ENCODE data around the gene ASPHD2. TPM values are rescaled to one million over a fixed set of nuclear protein-coding genes. Genes with fewer than 3 reads are reported as not detected.

The ASPHD2 gene, protein sequence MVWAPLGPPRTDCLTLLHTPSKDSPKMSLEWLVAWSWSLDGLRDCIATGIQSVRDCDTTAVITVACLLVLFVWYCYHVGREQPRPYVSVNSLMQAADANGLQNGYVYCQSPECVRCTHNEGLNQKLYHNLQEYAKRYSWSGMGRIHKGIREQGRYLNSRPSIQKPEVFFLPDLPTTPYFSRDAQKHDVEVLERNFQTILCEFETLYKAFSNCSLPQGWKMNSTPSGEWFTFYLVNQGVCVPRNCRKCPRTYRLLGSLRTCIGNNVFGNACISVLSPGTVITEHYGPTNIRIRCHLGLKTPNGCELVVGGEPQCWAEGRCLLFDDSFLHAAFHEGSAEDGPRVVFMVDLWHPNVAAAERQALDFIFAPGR
- 1.3 TPM for polyA plus RNA-seq (2013)

DNA sequence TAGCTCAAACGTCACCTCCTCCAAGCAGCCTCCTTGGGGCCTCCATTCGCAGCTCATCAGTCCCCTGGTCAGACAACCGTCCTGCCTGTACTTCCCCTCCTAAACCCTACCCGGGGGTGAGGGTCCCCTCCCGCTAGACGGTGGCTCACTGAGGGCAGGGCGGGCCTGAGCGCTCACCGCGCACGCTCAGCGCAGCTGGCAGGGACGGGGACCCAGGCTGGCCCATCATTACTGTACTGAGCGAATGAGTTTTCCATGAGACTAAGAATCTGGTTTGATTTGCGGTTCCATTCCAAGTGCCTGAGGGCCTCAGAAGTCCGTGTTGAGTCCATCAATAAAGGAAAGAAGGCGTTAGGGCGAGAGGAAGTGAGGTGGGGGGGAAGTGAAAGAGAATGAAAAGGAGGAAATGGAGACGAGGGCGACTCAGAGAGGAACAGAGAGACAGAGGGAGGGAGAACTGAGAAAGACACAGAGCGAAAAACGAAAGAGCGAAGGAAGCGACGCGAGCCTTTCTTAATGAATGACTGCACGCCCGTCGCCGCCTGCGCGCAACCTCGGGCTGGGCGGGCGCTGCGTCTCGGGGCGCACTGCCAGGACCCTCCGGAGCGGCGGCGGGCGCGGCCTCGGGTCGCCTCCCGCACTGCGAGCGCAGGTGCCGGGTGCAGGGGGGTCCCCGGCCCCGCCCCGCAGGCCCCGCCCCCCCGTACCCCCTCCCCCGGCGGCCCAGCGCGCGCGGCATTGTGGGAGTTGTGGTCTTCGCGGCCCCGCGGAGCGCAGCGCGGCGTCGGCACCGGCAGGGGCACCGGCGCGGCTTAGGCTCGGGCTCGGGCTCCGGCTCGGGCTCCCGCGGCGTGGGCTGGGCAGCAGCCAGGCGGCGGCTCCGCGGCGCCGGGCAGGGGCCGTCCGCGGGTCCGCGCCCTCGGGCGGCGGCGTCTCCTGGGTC lies at the start of gene ASPHD2:
Gene ASPHD2, plus strand, starts transcription at position 746 of the 943 bp plus-strand sequence. CDS start 4,356 bp downstream, outside the sequence.
- Histone ChIP-seq H3K4me1 (ENCODE audit: control extremely low read depth in 1 of 4, control insufficient read depth in 4 of 4, insufficient read depth in 4 of 4, low read length in 3 of 4) (peaks cover 6 to 37% (median 24%) of the 10 kb centered on the region in 4 experiments), H3K27me3 (replicated peaks in 2 of 5; ENCODE audit: control insufficient read depth in 4 of 5, insufficient read depth in 5 of 5, low read length in 4 of 5) (peaks cover 0 to 10% (median 2%) of the 10 kb centered on the region in 5 experiments), H3K9me3 (ENCODE audit: control extremely low read depth in 1 of 5, control insufficient read depth in 4 of 5, insufficient read depth in 2 of 5, low read depth in 1 of 5, low read length in 4 of 5) (peaks cover 0 to 2% (median 0%) of the 10 kb centered on the region in 5 experiments), H3K27ac (ENCODE audit: insufficient read depth in 1 of 2, low read depth in 1 of 2, low read length in 2 of 2, poor library complexity in 1 of 2, severe bottlenecking in 2 of 2) (peak within 1 kb of the TSS; percentile 25 to 59), H3K36me3 (ENCODE audit: control insufficient read depth in 4 of 4, insufficient read depth in 4 of 4, low read length in 3 of 4) (no peaks in the 10 kb centered on the region), H3K4me3 (ENCODE audit: control insufficient read depth in 1 of 7, extremely low read depth in 1 of 7, insufficient read depth in 4 of 7, low read depth in 2 of 7, low read length in 6 of 7) (peak within 1 kb of the TSS; percentile 47 to 92 (median 79))
- peak; percentile 63 to 85 (median 81) for DNase-seq
- WGBS (ENCODE audit: insufficient coverage): under 1% methylated on average over 64 of the region's 96 CpGs
- CTCF ChIA-PET: no interaction called here
- POLR2A ChIA-PET: interaction anchor here (0.6 kb wide), 2 partner anchors 14 to 1438 kb away, joined by 3 to 5 read pairs; no protein-coding TSS in a partner anchor

DNA sequence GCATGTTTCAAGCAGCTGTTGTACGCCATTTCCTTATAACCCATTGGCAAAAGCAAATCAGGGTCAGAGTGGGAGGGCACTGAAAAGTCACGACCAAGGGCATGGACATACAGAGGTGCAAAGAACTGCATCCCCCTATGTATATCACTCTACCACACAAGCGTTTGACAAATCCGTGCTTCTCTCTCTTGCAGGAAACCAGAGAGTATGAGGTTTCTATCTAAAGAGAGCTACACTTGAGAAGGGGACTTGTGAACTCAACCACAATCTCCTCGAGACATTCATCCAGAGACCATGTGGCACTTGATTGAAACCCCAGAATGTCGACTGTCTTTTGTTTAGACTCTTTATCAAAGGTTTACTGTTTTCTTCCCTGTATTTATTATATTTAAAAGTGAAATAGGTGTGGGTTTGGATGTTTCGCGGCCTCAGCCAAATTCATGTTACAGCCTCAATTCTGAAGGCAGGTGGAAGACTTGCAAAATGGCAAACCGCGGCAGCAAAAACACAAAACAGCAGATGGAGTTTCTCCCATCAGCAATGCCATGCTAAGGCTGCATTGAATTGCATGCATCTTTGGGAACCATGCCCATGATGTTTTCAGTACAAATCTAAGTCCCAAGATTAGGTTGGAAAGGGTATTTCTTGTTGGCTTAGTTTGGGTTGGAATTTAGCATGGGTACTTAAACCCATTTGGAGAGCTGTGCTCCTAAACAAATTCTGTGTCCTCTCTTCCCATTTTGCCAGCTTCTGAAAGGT lies 48.8 kb upstream of the ASPHD2 start:
- Histone ChIP-seq H3K27ac (ENCODE audit: insufficient read depth in 1 of 2, low read depth in 1 of 2, low read length in 2 of 2, poor library complexity in 1 of 2, severe bottlenecking in 2 of 2) (no peak overlapping the region), H3K27me3 (replicated peaks in 2 of 5; ENCODE audit: control insufficient read depth in 4 of 5, insufficient read depth in 5 of 5, low read length in 4 of 5) (peaks cover 0 to 5% (median 0%) of the 10 kb centered on the region in 5 experiments), H3K4me1 (ENCODE audit: control extremely low read depth in 1 of 4, control insufficient read depth in 4 of 4, insufficient read depth in 4 of 4, low read length in 3 of 4) (peaks cover 0 to 11% (median 6%) of the 10 kb centered on the region in 4 experiments), H3K36me3 (ENCODE audit: control insufficient read depth in 4 of 4, insufficient read depth in 4 of 4, low read length in 3 of 4) (no peaks in the 10 kb centered on the region), H3K9me3 (ENCODE audit: control extremely low read depth in 1 of 5, control insufficient read depth in 4 of 5, insufficient read depth in 2 of 5, low read depth in 1 of 5, low read length in 4 of 5) (no peaks in the 10 kb centered on the region), H3K4me3 (ENCODE audit: control insufficient read depth in 1 of 7, extremely low read depth in 1 of 7, insufficient read depth in 4 of 7, low read depth in 2 of 7, low read length in 6 of 7) (no peak overlapping the region)
- WGBS (ENCODE audit: insufficient coverage): 96% methylated on average over 6 of the region's 10 CpGs
- DNase-seq: no peak
- ChIA-PET CTCF (interaction anchor here (1.0 to 4.0 kb wide), 3 partner anchors 13 to 81 kb away, joined by 3 to 27 read pairs (median 10); no protein-coding TSS in a partner anchor), POLR2A (no interaction called here)

DNA sequence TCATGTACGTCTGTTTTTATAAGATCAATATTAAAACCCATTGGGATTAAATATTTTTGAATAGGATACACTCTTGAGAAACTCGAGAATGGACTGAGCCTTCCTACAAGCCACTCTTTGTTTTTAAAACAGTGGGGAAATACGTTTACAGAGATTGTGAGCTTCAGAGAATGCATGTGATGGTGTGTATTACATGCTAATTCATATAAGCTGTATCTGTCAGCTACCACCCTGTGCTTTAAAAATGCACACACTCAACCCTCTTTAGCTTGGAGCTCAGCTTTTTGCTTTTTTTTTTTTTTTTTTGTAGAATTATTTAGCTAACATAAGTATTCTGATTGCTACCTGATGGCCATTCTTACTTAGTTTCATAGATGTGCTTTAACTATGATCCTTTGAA lies 46.3 kb upstream of the ASPHD2 start:
- CTCF ChIA-PET: interaction anchor here (0.7 to 1.9 kb wide), 4 partner anchors 13 to 193 kb away, joined by 4 to 8 read pairs (median 6); no protein-coding TSS in a partner anchor
- POLR2A ChIA-PET: no interaction called here
- Histone ChIP-seq H3K27me3 (replicated peaks in 2 of 5; ENCODE audit: control insufficient read depth in 4 of 5, insufficient read depth in 5 of 5, low read length in 4 of 5) (peaks cover 0 to 5% (median 0%) of the 10 kb centered on the region in 5 experiments), H3K27ac (ENCODE audit: insufficient read depth in 1 of 2, low read depth in 1 of 2, low read length in 2 of 2, poor library complexity in 1 of 2, severe bottlenecking in 2 of 2) (no peak overlapping the region), H3K4me3 (ENCODE audit: control insufficient read depth in 1 of 7, extremely low read depth in 1 of 7, insufficient read depth in 4 of 7, low read depth in 2 of 7, low read length in 6 of 7) (no peak overlapping the region), H3K36me3 (ENCODE audit: control insufficient read depth in 4 of 4, insufficient read depth in 4 of 4, low read length in 3 of 4) (no peaks in the 10 kb centered on the region), H3K4me1 (ENCODE audit: control extremely low read depth in 1 of 4, control insufficient read depth in 4 of 4, insufficient read depth in 4 of 4, low read length in 3 of 4) (peaks cover 0 to 2% (median under 1%) of the 10 kb centered on the region in 4 experiments), H3K9me3 (ENCODE audit: control extremely low read depth in 1 of 5, control insufficient read depth in 4 of 5, insufficient read depth in 2 of 5, low read depth in 1 of 5, low read length in 4 of 5) (peaks cover 0 to 2% (median 0%) of the 10 kb centered on the region in 5 experiments)
- WGBS (ENCODE audit: insufficient coverage): no CpG with 5 or more reads among the region's 3 CpGs
- no peak for DNase-seq

DNA sequence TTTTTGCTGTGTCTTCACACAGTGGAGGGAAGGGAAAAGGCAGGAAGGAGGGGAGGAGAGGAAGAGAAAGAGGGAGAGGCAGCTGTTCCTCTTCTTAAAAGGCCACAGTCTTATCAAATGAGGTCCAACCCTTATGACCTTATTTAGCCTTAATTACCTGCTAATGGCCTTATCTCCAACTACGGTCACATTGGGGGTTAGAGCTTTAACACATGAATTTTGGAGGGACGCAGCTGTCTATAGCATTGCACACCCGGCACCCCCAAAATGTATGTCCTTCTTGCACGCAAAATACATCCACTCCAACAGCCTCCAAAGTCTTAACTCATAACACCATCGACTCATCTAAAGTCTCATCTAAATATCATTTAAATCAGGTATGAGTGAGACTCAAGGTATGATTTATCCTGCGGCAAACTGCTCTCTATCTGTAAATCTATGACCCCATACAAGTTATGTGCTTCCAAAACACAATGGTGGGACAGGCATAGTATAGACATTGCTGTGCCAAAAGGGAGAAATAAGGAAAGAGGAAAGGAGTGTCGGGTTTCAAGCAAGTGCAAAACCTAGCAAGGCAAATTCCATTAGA lies 45.0 kb upstream of the ASPHD2 start:
- H3K27ac ChIP-seq (ENCODE audit: insufficient read depth in 1 of 2, low read depth in 1 of 2, low read length in 2 of 2, poor library complexity in 1 of 2, severe bottlenecking in 2 of 2): no peak overlapping the region
- no peaks in the 10 kb centered on the region for H3K36me3 ChIP-seq (ENCODE audit: control insufficient read depth in 4 of 4, insufficient read depth in 4 of 4, low read length in 3 of 4)
- ChIA-PET POLR2A (no interaction called here), CTCF (interaction anchor here (1.6 to 2.7 kb wide), 5 partner anchors 9 to 77 kb away, joined by 5 to 9 read pairs (median 7); no protein-coding TSS in a partner anchor)
- H3K4me3 ChIP-seq (ENCODE audit: control insufficient read depth in 1 of 7, extremely low read depth in 1 of 7, insufficient read depth in 4 of 7, low read depth in 2 of 7, low read length in 6 of 7): no peak overlapping the region
- H3K9me3 ChIP-seq (ENCODE audit: control extremely low read depth in 1 of 5, control insufficient read depth in 4 of 5, insufficient read depth in 2 of 5, low read depth in 1 of 5, low read length in 4 of 5): peaks cover 0 to 2% (median 0%) of the 10 kb centered on the region in 5 experiments
- no peaks in the 10 kb centered on the region for H3K4me1 ChIP-seq (ENCODE audit: control extremely low read depth in 1 of 4, control insufficient read depth in 4 of 4, insufficient read depth in 4 of 4, low read length in 3 of 4)
- peaks cover 0 to 3% (median 0%) of the 10 kb centered on the region in 5 experiments for H3K27me3 ChIP-seq (replicated peaks in 2 of 5; ENCODE audit: control insufficient read depth in 4 of 5, insufficient read depth in 5 of 5, low read length in 4 of 5)
- WGBS (ENCODE audit: insufficient coverage): 95% methylated on average over 4 of the region's 7 CpGs
- DNase-seq: no peak

DNA sequence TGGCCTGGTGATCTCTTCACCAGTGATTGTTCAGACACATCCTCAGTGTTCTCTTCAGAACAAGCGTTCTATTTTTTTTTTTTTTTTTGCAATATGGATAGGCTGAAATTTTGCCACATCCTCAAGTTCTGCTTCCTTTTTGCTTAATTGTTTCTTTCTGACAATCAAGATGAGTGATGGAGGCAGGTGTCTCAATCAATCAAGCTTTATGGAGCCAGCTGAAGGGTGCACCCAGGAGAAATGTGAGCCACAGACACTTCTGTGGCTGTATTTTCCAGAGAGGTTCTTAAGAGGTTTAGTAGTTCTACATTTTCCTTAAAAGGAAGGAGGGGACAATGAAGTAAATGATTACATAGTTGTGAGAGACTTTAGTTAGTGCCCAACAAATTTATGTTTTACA lies 43.9 kb upstream of the ASPHD2 start:
- WGBS (ENCODE audit: insufficient coverage): no CpG with 5 or more reads among the region's 1 CpG
- ChIA-PET CTCF (interaction anchor here (1.0 to 2.7 kb wide), 5 partner anchors 10 to 76 kb away, joined by 3 to 9 read pairs (median 5); no protein-coding TSS in a partner anchor), POLR2A (no interaction called here)

DNA sequence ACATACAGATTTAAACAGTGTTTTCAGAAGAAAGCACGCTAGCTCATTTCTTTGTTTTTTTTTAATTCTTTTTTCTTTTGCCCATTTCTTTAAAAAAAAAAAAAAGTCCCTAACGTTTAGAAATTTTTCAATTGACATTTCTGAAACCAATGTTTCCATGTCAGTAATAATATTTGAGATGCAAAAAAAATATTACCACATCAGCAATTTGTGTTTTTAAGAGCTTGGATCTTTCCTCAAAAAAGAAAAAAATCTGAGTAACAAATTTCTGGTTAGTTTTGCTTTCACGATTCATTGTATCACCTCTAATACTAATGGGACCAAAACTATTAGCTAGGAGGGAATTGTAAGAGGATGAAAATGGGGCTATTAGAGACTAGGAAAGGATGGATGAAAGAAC lies 39.9 kb upstream of the ASPHD2 start:
- Histone ChIP-seq H3K4me1 (ENCODE audit: control extremely low read depth in 1 of 4, control insufficient read depth in 4 of 4, insufficient read depth in 4 of 4, low read length in 3 of 4) (no peaks in the 10 kb centered on the region), H3K36me3 (ENCODE audit: control insufficient read depth in 4 of 4, insufficient read depth in 4 of 4, low read length in 3 of 4) (no peaks in the 10 kb centered on the region), H3K27me3 (replicated peaks in 2 of 5; ENCODE audit: control insufficient read depth in 4 of 5, insufficient read depth in 5 of 5, low read length in 4 of 5) (peaks cover 0 to 2% (median 0%) of the 10 kb centered on the region in 5 experiments), H3K9me3 (ENCODE audit: control extremely low read depth in 1 of 5, control insufficient read depth in 4 of 5, insufficient read depth in 2 of 5, low read depth in 1 of 5, low read length in 4 of 5) (peaks cover 0 to 2% (median 0%) of the 10 kb centered on the region in 5 experiments), H3K27ac (ENCODE audit: insufficient read depth in 1 of 2, low read depth in 1 of 2, low read length in 2 of 2, poor library complexity in 1 of 2, severe bottlenecking in 2 of 2) (no peak overlapping the region), H3K4me3 (ENCODE audit: control insufficient read depth in 1 of 7, extremely low read depth in 1 of 7, insufficient read depth in 4 of 7, low read depth in 2 of 7, low read length in 6 of 7) (no peak overlapping the region)
- ChIA-PET POLR2A (no interaction called here), CTCF (interaction anchor here (0.6 kb wide), 1 partner anchor 12 kb away, joined by 4 read pairs; no protein-coding TSS in a partner anchor)
- WGBS (ENCODE audit: insufficient coverage): no CpG with 5 or more reads among the region's 3 CpGs
- DNase-seq: no peak

More for the DNA sequence above, 43.9 kb upstream of the ASPHD2 start:
- no peak overlapping the region for H3K4me3 ChIP-seq (ENCODE audit: control insufficient read depth in 1 of 7, extremely low read depth in 1 of 7, insufficient read depth in 4 of 7, low read depth in 2 of 7, low read length in 6 of 7)
- peaks cover 0 to 2% (median 0%) of the 10 kb centered on the region in 5 experiments for H3K9me3 ChIP-seq (ENCODE audit: control extremely low read depth in 1 of 5, control insufficient read depth in 4 of 5, insufficient read depth in 2 of 5, low read depth in 1 of 5, low read length in 4 of 5)
- DNase-seq: peak in 1 of 3 donors; percentile 50
- peaks cover 0 to 3% (median 0%) of the 10 kb centered on the region in 5 experiments for H3K27me3 ChIP-seq (replicated peaks in 2 of 5; ENCODE audit: control insufficient read depth in 4 of 5, insufficient read depth in 5 of 5, low read length in 4 of 5)
- no peak overlapping the region for H3K27ac ChIP-seq (ENCODE audit: insufficient read depth in 1 of 2, low read depth in 1 of 2, low read length in 2 of 2, poor library complexity in 1 of 2, severe bottlenecking in 2 of 2)
- no peaks in the 10 kb centered on the region for H3K4me1 ChIP-seq (ENCODE audit: control extremely low read depth in 1 of 4, control insufficient read depth in 4 of 4, insufficient read depth in 4 of 4, low read length in 3 of 4)
- no peaks in the 10 kb centered on the region for H3K36me3 ChIP-seq (ENCODE audit: control insufficient read depth in 4 of 4, insufficient read depth in 4 of 4, low read length in 3 of 4)

Measured in common myeloid progenitor, CD34-positive (primary cell).